NCI-H2196 (cell line): ENCODE results near the gene SLC4A1.
"Not testable (repeated sequence)": the region's sequence is repeated elsewhere in the genome, so short reads cannot be mapped to it uniquely, and the experiment has no call there.

ENCODE experiments used
- DNase-seq: peaks from one replicate; lab custom pipeline; 2025; ENCODE audit not compliant: unreplicated experiment; lab: John Stamatoyannopoulos, UW

SLC4A1 gene

DNA sequence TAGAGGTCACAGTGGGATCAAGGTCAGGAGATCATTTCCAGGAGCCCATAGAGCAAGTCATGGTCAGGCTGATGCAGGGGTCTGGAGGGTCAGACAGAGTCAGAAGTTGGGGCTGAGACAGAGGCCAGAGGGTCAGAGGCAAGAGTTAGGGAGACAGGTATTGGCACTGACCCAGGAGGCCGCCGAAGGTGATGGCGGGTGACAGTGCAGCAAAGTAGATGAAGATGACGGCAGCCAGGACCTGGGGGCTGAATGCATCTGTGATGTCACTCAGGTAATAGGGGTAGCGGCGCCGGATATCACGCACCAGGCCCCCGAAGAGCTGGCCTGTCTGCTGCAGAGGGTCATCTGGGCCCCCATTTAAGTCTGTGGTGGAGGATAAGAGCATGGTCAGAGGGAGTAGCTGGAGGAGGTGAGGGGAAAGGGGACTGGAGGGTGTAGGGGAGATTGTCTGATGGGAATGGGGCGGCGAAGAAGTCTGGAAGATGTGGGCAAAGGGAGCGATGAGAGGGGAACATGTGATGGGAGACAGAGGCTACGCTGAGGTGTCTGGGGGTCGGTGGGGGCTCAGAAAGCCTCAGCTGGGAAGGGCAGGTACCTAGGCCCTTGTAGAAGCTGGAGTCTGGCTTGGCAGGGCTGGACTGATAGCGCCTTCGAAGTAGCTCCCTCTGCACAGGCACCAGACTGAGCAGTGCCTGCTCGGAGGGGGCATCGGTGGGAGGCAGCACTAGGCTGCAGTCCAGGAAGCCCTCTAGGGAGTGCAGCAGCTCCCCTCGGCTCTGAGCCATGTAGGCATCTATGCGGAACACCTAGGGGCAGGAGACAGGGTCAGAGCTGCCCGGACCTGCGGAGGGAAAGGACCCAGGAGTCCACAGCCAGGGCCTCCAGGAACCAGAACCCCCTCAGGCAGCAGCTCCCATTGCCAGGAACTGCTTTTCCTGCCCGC is 9.8 kb downstream of the SLC4A1 start:
- DNase-seq, result no peak

DNA sequence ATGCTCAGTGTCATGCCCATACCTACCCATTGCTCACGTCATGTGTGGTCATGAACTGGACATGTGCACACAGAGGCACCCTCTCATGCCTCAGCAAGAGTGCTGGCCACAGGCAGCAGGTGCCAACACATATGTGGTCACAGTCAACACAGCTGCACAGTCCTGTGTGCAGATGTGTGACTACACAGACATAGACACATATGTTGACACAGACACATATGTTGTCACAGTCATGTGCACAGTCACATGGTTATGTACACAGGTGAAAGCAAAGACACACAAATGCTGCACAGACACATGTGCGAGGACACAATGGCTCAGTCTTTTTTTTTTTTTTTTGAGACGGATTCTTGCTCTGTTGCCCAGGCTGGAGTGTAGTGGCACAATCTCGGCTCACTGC is 11.3 kb downstream of the SLC4A1 start:
- no peak for DNase-seq

DNA sequence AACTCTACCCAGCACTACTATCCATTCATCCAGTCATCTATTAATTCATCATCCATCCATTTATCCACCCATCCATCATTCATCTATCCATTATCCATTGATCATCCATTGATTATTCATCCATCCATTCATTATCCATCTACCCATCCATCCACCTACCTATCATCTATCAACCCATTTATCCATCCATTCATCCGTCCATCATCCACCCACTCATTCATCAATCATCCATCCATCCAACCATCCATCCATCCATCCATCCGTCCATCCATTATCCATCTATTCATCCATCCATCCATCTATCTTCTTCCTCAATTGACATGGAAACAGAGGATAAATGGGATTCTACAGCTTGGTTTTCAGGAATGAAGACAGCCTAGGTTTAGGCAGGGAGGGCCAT is 12.0 kb downstream of the SLC4A1 start:
- no peak for DNase-seq

DNA sequence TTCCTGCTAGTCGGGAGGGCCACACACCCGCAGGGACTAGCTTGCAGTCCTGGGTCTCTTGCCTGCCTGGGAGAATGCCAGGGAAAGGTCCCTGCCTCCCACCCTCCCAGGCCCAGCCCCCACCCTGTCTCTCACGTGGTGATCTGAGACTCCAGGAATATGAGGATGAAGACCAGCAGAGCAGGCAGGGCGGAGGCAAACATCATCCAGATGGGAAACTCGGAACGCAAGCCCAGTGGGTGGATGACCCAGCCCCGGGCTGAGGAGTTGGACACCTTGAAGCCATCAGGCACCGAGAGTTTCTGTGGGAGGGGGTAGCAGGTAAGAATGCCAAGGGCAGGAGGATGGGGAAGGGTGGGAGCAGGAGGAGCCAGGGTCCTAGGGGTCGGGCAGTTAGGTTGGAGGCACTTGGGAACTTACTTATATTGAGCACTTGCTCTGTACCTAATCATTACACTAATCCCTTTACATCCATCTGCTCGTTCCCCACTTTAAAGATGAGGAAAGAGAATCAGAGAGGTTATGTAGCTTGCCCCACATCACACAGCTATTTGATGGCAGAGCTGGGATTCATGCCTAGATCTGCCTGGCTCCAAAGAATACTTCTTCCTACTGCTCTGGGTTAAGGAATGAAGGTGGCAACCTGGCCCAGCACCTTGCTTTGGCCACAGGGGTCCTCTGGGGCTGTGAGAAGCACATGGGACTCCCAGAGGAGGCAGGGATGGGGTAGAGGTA is 13.4 kb downstream of the SLC4A1 start:
- DNase-seq, result no peak

DNA sequence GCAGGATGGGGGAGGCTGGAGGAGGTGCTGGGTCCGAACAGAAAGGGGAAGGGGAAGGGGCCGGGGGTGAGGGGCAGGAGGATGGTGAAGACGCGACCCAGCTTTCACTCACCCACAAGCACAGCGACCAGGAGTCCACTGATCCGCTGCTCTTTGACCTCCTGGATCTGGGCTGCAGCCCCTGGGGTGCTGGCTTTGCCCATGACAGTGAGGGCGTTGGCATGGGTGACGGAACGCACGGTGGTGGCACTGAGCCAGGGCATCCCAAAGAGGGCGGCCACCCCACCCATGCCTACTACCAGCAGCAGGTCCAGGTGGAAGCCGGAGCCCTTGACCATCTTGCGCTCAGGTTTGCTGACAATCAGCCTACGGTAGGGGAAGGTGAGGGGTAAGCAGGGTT is 14.9 kb downstream of the SLC4A1 start:
- no peak for DNase-seq

DNA sequence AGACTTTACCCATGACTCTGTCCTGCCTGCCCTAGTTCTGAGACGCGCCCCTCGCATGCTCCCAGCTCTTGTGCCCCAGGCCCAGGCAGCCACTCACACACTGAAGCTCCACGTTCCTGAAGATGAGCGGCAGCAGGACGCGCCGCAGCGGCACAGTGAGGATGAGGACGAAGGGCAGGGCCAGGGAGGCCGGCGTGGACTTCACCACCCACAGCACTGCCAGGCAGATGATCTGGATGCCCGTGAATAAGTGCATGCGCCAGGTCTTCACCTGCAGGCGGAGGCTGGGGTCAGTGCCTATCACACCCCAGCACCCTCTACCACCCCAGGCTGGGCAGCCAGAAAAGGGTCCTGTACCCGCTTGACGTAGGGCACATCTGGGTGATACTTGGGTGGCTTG is 16.9 kb downstream of the SLC4A1 start:
- no peak for DNase-seq

DNA sequence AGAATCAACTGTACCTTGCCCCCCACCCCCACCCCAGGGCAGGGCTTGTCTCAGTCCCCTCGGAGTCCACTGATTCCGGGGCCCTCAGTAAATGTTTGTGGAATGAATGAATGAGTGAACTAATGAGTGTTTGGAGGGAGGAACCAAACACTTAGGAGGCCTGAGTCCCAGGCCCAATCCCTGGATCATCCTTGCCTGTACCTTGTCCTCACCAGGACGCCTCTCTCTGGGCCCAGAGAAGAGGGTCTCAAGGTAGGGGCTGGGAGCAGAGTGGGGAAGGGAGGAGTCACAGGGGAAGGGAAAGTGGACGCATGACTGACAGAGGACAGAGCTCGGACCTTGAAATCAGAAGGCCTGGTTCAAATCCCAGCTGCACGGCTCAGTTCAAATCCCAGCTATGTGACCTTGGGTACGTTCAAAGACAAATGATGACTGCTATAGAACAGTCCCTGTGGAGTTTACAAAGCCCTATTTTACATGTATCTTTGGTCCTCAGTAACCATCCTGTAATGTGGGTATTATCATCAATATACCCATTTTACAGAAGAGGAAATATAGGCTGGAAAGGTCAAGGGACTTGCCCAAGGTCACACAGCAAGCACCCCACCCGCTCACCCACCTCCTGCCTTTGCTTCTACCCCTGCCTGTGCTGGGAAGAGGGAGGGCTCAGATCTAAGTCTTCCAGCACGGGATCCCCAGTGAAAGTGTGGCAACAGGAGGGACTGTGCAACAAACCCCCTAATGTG is 18.3 kb downstream of the SLC4A1 start:
- DNase-seq, result no peak

DNA sequence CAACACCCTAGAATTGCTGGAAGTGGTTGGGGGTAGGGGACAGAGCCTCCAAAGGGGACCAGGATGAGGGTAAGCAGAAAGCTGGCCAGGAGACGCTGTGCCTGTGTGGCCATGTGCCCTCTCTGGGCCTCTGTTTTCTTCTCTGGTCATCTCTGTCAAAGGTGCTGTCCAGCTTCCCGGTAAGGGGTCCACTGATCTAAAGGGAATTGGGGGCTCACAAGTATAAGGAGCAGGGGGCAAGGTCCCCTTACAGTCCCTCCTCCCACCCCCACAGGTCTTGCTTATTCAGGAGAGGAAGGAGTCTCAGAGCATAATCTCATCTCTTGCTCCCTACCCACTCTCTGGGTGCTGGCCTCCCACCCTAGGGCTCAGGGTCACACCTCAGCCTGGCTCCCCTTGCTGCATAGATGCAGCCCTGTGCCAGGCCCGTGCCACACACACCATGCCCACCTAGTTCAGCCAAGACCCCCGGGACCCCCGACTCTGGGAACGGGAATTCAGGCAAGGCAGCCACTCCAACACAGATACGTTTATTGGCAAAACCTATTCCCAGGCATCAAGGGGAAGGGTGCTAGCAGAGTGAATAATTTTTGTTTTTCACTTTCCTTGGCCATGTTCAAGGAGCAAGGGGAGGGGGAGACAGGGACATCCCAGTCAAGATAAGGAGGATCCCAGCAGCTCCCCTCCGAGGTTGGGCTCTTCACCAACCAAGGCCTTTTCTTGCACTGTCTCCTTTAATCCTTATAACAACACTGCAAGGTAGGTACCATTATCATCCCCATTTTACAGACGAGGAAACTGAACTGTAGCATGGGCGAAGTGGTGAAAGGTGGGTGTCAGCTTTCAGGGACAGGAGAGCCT is 19.8 kb downstream of the SLC4A1 start:
- DNase-seq, result no peak

DNA sequence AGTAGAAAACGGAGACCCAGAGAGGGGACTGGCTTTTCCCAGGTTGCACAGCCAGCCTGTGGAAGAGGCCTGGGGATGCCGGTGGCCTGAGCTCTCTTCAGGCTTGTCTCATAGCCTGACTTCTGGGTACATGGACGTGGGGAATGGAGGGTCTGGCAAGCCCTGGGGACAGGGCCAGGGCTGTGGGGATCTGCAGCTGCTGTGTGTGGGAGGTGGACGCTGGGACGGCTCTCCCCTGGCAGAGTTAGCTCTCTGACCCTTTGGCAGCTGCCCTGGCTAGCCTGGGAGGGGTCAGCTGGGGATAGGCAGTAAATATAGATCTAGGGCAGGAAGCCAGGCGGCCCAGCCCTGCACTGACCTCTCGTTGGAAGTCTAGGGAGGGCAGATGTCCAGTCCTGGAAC is 20.5 kb downstream of the SLC4A1 start:
- no peak for DNase-seq

DNA sequence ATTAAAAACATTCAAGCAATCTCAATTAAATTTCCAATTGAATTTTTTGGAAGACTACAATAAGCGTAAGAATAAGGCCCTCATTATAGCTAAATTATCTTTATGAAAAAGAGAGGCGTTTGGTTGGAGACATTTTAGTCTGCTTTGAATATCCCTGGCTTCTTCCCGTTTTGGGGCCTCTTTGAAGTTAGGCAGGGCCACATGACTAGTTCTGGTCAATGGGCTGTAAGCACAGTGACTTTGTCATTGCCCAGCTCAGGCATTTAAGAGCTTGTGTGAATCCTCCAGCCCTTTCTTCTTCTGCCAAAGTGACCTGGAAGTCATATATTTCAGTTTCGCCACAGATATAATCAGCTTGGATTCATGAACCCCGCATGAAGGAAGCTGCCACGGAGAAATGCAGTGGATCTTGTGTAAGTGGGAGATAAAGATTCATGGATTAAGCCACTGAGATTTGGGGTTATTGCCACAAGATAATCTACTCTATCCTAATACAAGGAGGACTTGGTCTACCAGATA is 26.8 kb downstream of the SLC4A1 start:
- no peak for DNase-seq

DNA sequence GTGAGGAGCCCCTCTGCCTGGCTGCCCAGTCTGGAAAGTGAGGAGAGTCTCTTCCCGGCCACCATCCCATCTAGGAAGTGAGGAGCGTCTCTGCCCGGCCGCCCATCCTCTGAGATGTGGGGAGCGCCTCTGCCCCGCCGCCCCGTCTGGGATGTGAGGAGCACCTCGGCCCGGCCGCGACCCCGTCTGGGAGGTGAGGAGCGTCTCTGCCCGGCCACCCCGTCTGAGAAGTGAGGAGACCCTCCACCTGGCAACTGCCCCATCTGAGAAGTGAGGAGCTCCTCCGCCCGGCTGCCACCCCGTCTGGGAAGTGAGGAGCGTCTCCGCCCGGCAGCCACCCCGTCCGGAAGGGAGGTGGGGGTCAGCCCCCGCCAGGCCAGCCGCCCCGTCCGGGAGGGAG is 30.0 kb downstream of the SLC4A1 start:
- not testable (repeated sequence) for DNase-seq

DNA sequence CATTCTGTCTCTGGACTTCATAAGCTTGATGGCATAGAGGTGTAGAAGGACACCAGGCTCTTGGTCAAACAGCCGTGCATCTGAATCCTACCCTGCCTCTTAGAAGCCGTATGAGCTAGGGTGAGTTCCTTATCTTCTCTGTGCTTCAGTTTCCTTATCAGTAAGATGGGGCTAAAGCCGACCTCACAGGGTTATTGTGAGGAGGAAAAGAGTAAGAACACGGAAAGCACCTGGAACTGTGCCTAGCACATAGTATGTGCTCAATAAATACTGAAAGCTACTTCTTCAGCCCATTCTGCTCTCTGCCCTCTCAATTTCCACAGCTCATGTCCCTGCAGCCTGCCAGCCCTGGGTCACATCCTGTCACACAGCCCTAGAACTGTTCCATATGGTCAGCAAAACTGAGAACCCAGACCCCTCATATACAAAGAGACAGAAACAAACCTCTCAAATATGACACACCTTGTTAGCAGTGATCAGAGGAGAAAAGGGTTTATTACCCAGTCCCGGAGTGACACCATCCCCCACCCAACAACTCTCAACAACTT is 31.4 kb downstream of the SLC4A1 start:
- no peak for DNase-seq

DNA sequence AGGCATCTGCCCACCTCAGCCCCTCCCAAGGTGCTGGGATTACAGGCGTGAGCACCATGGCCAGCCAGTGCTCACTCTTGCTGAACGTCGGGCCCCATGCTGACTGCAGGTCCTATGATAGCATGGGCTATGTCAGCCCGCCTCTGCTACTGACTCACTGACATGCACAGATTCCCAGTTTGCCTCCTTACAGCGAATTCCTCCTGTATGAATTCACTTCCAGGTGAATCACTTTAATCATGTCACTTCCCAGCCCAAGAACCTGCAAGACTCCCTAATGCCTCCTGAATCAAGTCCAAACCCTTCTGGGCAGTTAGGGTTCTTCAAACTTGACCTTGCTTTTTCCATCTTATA is 32.4 kb downstream of the SLC4A1 start:
- no peak for DNase-seq

DNA sequence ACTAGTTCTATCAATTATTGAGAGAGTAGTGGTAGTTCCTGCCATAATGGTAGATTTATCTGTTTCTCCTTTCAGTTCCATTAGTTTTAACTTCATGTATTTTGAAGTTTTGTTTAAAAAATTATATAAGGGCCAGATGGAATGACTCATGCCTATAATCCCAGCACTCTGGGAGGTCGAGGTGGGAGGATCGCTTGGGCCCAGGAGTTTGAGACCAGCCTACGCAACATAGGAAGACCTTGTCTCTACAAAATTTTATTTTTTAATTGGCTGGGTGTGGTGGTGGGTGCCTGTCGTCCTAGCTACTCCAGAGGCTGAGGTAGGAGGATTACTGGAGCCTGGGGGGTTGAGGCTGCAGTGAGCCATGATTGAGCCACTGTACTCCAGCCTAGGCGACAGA is 34.4 kb downstream of the SLC4A1 start:
- DNase-seq, result no peak

DNA sequence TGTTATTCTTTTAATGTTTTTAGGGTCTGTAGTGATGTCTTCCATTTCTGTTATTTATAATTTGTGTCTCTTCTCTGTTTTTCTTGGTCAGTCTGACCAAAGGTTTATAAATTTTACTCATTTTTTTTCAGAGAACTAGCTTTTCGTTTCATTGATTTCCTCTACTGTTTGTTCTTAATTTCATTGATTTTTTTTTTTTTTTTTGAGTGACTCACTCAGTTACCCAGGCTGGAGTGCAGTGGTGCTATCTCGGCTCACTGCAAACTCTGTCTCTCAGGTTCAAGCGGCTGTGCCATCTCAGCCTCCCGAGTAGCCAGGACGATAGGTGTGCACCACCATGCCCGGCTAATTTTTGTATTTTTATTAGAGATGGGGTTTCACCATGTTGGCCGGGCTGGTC is 35.9 kb downstream of the SLC4A1 start:
- no peak for DNase-seq

DNA sequence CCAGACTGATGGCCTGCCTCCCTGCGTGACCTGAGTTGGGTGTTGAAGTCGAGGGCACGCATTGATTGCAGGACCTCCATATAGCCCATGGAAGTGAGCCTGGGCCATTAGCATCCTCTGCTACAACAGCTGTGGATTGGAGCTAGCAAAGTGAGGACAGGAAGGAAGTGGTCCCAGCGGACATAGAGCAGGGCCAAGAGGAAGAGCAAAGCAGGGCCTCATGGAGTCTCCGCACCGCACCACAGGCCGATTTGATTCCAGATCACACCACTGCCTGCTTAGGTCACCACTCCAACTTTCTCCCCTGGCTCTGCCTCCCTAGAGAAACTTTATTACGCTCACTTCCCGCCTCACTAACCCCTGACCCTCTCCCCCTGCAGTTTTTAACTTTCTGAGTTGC is 37.8 kb downstream of the SLC4A1 start:
- DNase-seq, result no peak

DNA sequence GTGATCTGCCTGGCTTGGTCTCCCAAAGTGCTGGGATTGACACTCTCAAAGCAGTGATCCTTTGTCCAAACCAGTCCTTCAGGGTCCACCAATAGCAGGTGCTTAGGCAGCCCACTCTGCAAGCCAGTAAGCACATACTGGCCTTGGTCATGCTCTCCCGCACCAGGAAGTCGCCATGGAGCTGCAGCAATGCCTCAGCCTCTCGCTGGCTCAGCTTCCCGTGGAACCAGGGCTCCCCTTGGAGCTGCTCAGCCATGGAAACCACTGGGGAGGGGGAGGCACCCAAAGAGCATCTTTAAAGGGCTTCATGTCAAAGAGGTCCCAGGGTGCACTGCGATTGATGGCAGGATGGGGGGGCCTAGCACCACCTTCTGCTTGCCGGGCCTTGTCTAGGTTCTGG is 38.8 kb downstream of the SLC4A1 start:
- DNase-seq, result no peak

DNA sequence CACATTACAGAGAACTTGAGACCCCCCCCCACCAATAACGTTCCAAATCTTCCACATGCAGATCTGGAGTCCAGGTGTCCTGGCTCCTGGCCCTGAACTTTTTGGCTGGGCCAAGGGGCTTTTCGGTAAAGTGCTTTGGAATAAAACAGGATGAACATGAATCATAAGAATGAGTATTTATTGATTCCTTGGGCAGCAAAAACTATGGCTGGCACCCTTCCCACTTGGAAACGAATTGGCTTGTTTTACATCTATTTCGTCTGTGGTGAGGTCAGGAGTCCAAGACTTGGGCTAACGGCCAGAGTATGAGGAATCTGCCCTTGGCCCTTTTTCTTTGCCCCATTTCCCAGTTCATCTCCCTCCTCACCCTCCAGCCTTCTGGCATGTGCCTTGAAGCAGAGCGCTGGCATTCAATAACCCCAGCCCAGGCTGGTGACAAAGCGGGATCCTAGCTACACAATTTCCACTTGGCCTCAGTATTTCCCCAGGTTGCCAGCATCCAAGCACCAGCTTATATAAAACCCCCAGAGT is 44.3 kb downstream of the SLC4A1 start:
- peak; percentile 43 for DNase-seq

DNA sequence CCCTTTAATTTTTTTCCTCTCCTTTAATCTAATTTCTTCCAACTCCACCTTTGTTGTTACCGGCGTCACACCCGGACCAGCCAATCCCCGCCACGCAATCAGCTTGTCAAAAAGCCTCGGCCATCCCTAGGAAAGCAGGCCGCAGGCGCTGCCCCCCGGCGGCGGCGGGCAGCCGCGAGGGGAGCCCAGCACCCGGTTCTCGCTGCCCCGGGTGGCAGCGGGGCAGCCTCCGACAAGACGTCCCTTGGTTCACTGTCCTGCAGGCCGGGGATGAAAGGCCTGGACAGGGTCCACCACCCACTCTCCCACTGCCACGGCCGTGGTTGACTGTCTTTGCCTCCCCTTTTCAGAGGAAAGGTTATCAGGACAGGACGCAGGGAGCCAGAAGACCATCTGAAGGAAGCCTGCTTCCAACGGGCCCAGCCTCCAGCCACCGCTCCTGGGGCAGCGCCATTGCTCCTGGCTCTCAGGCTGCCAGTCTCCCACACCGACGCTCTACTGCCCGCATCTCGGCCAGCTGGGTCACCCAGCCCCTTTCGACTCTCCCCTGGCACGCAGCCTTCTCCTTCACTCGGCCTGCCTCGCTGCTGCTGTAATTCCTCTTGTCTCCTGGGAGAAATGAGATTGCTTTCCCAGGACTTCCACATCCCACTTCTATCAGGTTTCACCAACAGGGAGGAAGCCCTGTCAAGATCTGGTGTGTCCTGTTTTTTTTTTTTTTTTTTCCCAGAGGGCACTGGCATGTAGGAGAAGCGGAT is 45.6 kb downstream of the SLC4A1 start:
- DNase-seq, result peak; percentile 65

DNA sequence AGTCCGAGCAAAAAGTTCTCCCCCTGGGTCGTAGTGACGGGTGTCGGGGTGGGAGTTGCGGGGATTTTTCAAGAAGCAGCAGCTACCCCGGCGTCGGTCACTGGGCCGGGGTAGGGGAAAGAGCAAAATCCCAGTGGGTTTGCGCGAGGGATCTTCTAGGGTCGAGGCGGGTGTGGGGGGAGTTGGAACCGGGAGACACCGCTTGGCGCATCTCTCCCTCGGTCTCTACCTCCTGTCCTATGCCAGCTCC is 46.1 kb downstream of the SLC4A1 start:
- no peak for DNase-seq
